GM23338 (cell line): Measurements from ENCODE around the gene GPR176. TPM values are rescaled to one million over a fixed set of nuclear protein-coding genes. Genes with fewer than 3 reads are reported as not detected.
A peak's percentile ranks its signal among the peaks of the same experiment; 100 is the strongest.

Experiments
- ATAC-seq: fragments of 200-7000 bp; cut with Tn5 transposase; 3 replicates; pipeline ENCODE4 v1.9.1; 2020
- DNase-seq: peaks from one replicate; pipeline ENCODE4 v3.0.0-alpha.2; 2015; ENCODE audit warnings: low spot score
- H2AFZ ChIP-seq: fragments of 200-600 bp; sonication (generic); 2 replicates; pipeline ENCODE4 v1.8.0; 2016; ENCODE audit warnings: antibody characterized with exemption, mild to moderate bottlenecking, moderate library complexity
- H3F3A ChIP-seq: fragments of 200-600 bp; sonication (generic); replicated peaks from 2 replicates; pipeline ENCODE4 v1.8.0; 2017; ENCODE audit warnings: antibody characterized with exemption, mixed run types, low read depth
- H3K27ac ChIP-seq: fragments of 200-600 bp; sonication (generic); 2 replicates; pipeline ENCODE4 v1.6.1; 2016; ENCODE audit warnings: low read depth
- H3K27me3 ChIP-seq: fragments of 200-600 bp; sonication (generic); 2 replicates; pipeline ENCODE4 v1.8.0; 2016; ENCODE audit warnings: mild to moderate bottlenecking, mixed run types, moderate library complexity; ENCODE audit not compliant: insufficient read depth
- H3K36me3 ChIP-seq: fragments of 200-600 bp; sonication (generic); 2 replicates; pipeline ENCODE4 v1.8.0; 2016; ENCODE audit warnings: mild to moderate bottlenecking; ENCODE audit not compliant: insufficient read depth
- H3K4me1 ChIP-seq: fragments of 200-600 bp; sonication (generic); 2 replicates; pipeline ENCODE4 v1.8.0; 2016; ENCODE audit warnings: mild to moderate bottlenecking, moderate library complexity; ENCODE audit not compliant: insufficient read depth
- H3K4me2 ChIP-seq: fragments of 200-600 bp; sonication (generic); 2 replicates; pipeline ENCODE4 v1.7.1; 2017; ENCODE audit warnings: mixed run types
- H3K4me3 ChIP-seq: fragments of 200-600 bp; sonication (generic); 2 replicates; pipeline ENCODE4 v1.6.1; 2016; ENCODE audit warnings: mixed run types
- H3K79me2 ChIP-seq: fragments of 200-600 bp; sonication (generic); replicated peaks from 2 replicates; pipeline ENCODE4 v1.8.0; 2017; ENCODE audit warnings: mild to moderate bottlenecking; ENCODE audit not compliant: insufficient read depth
- H3K9me2 ChIP-seq: fragments of 200-600 bp; sonication (generic); 2 replicates; pipeline ENCODE4 v1.8.0; 2017; ENCODE audit not compliant: insufficient read depth
- H4K20me1 ChIP-seq: fragments of 200-600 bp; sonication (generic); replicated peaks from 2 replicates; pipeline ENCODE4 v1.8.0; 2017; ENCODE audit warnings: mild to moderate bottlenecking; ENCODE audit not compliant: insufficient read depth
- H3K27ac Mint-ChIP-seq: 2 replicates; pipeline ENCODE4 v1.8.0; 2020; ENCODE audit warnings: inconsistent platforms, mild to moderate bottlenecking, moderate library complexity, mixed read lengths
- H3K27me3 Mint-ChIP-seq: 3 replicates; pipeline ENCODE4 v1.8.0; 2022; ENCODE audit warnings: low read depth, mild to moderate bottlenecking, moderate library complexity, mixed read lengths, inconsistent platforms; ENCODE audit not compliant: insufficient read depth, poor library complexity
- H3K36me3 Mint-ChIP-seq: 3 replicates; pipeline ENCODE4 v1.8.0; 2021; ENCODE audit warnings: low read depth, mild to moderate bottlenecking, inconsistent platforms, moderate library complexity, mixed read lengths
- H3K4me1 Mint-ChIP-seq: 3 replicates; pipeline ENCODE4 v1.8.0; 2020; ENCODE audit warnings: mild to moderate bottlenecking, inconsistent platforms, mixed read lengths
- H3K4me3 Mint-ChIP-seq: 3 replicates; pipeline ENCODE4 v1.8.0; 2021; ENCODE audit warnings: moderate library complexity, mild to moderate bottlenecking, inconsistent platforms, mixed read lengths
- H3K9me3 Mint-ChIP-seq: 3 replicates; pipeline ENCODE4 v1.8.0; 2020; ENCODE audit warnings: moderate library complexity, mild to moderate bottlenecking, inconsistent platforms, mixed read lengths
- JUNB ChIP-seq: IDR thresholded peaks from one replicate; pipeline ENCODE4 v1.6.1; 2016; ENCODE audit warnings: antibody characterized with exemption; ENCODE audit not compliant: unreplicated experiment
- NANOG ChIP-seq: IDR thresholded peaks from 2 replicates; pipeline ENCODE4 v1.6.1; 2016; ENCODE audit warnings: antibody characterized with exemption, borderline replicate concordance
- STAT1 ChIP-seq: IDR thresholded peaks from one replicate; pipeline ENCODE4 v1.6.1; 2016; ENCODE audit warnings: antibody characterized with exemption; ENCODE audit not compliant: unreplicated experiment
- ZNF114 ChIP-seq: fragments of 250-450 bp; sonication (Bioruptor Pico); IDR thresholded peaks from 2 replicates; pipeline ENCODE4 v1.5.0; 2020; ENCODE audit warnings: mild to moderate bottlenecking, moderate library complexity
- ZNF331 ChIP-seq: fragments of 250-450 bp; sonication (Bioruptor Pico); IDR thresholded peaks from 2 replicates; pipeline ENCODE4 v1.5.0; 2020; ENCODE audit warnings: low read depth, mild to moderate bottlenecking, moderate library complexity
- polyA plus RNA-seq: library from polyadenylated mRNA; unstranded; fragments of >200 nt; fragmentation: Nextera tagmentation; extraction: Ambion mirVana; gene quantifications from 2 replicates; pipeline ENCODE4 v1.2.1, GENCODE V29; 2016
- total RNA-seq: library from RNA; depleted of rRNA; stranded (reverse); fragments of >200 nt; shearing (Covaris generic); gene quantifications from 2 replicates; pipeline ENCODE4 v1.2.3, GENCODE V29; 2014
- TF ChIP-seq, protein P1 (sequence below): fragments of 250-450 bp; sonication (Bioruptor Pico); IDR thresholded peaks from 2 replicates; pipeline ENCODE4 v1.5.0; 2020; ENCODE audit warnings: mild to moderate bottlenecking, moderate library complexity
- TF ChIP-seq, protein P2 (sequence below): IDR thresholded peaks from one replicate; pipeline ENCODE4 v1.6.1; 2018; ENCODE audit warnings: antibody characterized with exemption; ENCODE audit not compliant: unreplicated experiment
- TF ChIP-seq, protein P3 (sequence below), 2 experiments: fragments of 200-600 bp in 1 of 2; sonication (generic) in 1 of 2; conservative IDR thresholded peaks; 2 replicates each; pipeline versions ENCODE4 v1.5.1 to v1.6.1; 2016 to 2017; ENCODE audit warnings: antibody characterized with exemption in 2 of 2, low read depth in 2 of 2, mild to moderate bottlenecking in 2 of 2, moderate library complexity in 1 of 2

The GPR176 gene
- total and polyA plus RNA-seq, 2 experiments from 2014 or later, result 60.0 to 248 TPM

DNA sequence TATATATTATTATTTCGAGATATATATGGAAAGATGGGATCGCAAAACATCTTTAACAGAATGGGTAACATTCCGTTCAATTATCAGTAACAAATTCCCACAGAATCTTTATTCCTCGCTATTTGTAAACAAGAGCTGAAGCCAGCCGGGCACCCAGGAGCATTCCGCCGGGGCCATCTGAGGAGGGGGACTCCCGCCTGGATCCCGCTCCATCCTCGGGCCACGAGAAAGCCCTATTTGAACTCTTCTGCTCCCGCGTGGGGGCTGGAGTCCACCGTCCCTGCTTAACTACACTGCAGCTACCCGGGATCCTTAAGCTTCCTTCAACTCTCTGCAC is 687 bp downstream of the GPR176 start:
- H3K79me2 ChIP-seq, result peaks cover 63% of the 10 kb centered on the region
- peak overlapping the region; percentile 89; the same call in 1 of the 2 replicates for H3K27ac Mint-ChIP-seq
- H3K27me3 Mint-ChIP-seq, result peaks cover 9% of the 10 kb centered on the region
- ATAC-seq, result peak; percentile 2; the same call in 2 of the 3 replicates
- peak overlapping the region; percentile 87 for H3K4me3 Mint-ChIP-seq
- H3K36me3 Mint-ChIP-seq, result peaks cover 49% of the 10 kb centered on the region
- H2AFZ ChIP-seq, result no peak overlapping the region
- peak overlapping the region; percentile 75 for H3K4me2 ChIP-seq
- H4K20me1 ChIP-seq, result peaks cover 10% of the 10 kb centered on the region; the same call in 1 of the 2 replicates
- peak; percentile 36 for DNase-seq
- no peak overlapping the region for H3K27ac ChIP-seq
- peak overlapping the region; percentile 71 for H3K4me3 ChIP-seq
- H3F3A ChIP-seq, result no peaks in the 10 kb centered on the region
- TF ChIP-seq NANOG (no peak), JUNB (no peak), STAT1 (no peak), ZNF331 (CRISPR knock-in tag) (no peak), ZNF114 (CRISPR knock-in tag) (no peak)
- TF ChIP-seq, protein P1, sequence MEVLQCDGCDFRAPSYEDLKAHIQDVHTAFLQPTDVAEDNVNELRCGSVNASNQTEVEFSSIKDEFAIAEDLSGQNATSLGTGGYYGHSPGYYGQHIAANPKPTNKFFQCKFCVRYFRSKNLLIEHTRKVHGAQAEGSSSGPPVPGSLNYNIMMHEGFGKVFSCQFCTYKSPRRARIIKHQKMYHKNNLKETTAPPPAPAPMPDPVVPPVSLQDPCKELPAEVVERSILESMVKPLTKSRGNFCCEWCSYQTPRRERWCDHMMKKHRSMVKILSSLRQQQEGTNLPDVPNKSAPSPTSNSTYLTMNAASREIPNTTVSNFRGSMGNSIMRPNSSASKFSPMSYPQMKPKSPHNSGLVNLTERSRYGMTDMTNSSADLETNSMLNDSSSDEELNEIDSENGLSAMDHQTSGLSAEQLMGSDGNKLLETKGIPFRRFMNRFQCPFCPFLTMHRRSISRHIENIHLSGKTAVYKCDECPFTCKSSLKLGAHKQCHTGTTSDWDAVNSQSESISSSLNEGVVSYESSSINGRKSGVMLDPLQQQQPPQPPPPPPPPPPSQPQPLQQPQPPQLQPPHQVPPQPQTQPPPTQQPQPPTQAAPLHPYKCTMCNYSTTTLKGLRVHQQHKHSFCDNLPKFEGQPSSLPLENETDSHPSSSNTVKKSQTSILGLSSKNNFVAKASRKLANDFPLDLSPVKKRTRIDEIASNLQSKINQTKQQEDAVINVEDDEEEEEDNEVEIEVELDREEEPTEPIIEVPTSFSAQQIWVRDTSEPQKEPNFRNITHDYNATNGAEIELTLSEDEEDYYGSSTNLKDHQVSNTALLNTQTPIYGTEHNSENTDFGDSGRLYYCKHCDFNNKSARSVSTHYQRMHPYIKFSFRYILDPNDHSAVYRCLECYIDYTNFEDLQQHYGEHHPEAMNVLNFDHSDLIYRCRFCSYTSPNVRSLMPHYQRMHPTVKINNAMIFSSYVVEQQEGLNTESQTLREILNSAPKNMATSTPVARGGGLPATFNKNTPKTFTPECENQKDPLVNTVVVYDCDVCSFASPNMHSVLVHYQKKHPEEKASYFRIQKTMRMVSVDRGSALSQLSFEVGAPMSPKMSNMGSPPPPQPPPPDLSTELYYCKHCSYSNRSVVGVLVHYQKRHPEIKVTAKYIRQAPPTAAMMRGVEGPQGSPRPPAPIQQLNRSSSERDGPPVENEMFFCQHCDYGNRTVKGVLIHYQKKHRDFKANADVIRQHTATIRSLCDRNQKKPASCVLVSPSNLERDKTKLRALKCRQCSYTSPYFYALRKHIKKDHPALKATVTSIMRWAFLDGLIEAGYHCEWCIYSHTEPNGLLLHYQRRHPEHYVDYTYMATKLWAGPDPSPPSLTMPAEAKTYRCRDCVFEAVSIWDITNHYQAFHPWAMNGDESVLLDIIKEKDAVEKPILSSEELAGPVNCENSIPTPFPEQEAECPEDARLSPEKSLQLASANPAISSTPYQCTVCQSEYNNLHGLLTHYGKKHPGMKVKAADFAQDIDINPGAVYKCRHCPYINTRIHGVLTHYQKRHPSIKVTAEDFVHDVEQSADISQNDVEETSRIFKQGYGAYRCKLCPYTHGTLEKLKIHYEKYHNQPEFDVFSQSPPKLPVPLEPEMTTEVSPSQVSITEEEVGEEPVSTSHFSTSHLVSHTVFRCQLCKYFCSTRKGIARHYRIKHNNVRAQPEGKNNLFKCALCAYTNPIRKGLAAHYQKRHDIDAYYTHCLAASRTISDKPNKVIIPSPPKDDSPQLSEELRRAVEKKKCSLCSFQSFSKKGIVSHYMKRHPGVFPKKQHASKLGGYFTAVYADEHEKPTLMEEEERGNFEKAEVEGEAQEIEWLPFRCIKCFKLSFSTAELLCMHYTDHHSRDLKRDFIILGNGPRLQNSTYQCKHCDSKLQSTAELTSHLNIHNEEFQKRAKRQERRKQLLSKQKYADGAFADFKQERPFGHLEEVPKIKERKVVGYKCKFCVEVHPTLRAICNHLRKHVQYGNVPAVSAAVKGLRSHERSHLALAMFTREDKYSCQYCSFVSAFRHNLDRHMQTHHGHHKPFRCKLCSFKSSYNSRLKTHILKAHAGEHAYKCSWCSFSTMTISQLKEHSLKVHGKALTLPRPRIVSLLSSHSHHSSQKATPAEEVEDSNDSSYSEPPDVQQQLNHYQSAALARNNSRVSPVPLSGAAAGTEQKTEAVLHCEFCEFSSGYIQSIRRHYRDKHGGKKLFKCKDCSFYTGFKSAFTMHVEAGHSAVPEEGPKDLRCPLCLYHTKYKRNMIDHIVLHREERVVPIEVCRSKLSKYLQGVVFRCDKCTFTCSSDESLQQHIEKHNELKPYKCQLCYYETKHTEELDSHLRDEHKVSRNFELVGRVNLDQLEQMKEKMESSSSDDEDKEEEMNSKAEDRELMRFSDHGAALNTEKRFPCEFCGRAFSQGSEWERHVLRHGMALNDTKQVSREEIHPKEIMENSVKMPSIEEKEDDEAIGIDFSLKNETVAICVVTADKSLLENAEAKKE (CRISPR knock-in tag), result no peak
- TF ChIP-seq, protein P2, sequence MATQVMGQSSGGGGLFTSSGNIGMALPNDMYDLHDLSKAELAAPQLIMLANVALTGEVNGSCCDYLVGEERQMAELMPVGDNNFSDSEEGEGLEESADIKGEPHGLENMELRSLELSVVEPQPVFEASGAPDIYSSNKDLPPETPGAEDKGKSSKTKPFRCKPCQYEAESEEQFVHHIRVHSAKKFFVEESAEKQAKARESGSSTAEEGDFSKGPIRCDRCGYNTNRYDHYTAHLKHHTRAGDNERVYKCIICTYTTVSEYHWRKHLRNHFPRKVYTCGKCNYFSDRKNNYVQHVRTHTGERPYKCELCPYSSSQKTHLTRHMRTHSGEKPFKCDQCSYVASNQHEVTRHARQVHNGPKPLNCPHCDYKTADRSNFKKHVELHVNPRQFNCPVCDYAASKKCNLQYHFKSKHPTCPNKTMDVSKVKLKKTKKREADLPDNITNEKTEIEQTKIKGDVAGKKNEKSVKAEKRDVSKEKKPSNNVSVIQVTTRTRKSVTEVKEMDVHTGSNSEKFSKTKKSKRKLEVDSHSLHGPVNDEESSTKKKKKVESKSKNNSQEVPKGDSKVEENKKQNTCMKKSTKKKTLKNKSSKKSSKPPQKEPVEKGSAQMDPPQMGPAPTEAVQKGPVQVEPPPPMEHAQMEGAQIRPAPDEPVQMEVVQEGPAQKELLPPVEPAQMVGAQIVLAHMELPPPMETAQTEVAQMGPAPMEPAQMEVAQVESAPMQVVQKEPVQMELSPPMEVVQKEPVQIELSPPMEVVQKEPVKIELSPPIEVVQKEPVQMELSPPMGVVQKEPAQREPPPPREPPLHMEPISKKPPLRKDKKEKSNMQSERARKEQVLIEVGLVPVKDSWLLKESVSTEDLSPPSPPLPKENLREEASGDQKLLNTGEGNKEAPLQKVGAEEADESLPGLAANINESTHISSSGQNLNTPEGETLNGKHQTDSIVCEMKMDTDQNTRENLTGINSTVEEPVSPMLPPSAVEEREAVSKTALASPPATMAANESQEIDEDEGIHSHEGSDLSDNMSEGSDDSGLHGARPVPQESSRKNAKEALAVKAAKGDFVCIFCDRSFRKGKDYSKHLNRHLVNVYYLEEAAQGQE, result no peak
- TF ChIP-seq, protein P3, sequence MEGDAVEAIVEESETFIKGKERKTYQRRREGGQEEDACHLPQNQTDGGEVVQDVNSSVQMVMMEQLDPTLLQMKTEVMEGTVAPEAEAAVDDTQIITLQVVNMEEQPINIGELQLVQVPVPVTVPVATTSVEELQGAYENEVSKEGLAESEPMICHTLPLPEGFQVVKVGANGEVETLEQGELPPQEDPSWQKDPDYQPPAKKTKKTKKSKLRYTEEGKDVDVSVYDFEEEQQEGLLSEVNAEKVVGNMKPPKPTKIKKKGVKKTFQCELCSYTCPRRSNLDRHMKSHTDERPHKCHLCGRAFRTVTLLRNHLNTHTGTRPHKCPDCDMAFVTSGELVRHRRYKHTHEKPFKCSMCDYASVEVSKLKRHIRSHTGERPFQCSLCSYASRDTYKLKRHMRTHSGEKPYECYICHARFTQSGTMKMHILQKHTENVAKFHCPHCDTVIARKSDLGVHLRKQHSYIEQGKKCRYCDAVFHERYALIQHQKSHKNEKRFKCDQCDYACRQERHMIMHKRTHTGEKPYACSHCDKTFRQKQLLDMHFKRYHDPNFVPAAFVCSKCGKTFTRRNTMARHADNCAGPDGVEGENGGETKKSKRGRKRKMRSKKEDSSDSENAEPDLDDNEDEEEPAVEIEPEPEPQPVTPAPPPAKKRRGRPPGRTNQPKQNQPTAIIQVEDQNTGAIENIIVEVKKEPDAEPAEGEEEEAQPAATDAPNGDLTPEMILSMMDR (conservative IDR thresholded peaks at IDR 0.05; ENCODE audit: low read depth in 2 of 2), result no peak
- no peaks in the 10 kb centered on the region for H3K27me3 ChIP-seq
- peaks cover 4% of the 10 kb centered on the region for H3K9me3 Mint-ChIP-seq
- peaks cover 25% of the 10 kb centered on the region for H3K4me1 ChIP-seq
- peaks cover 34% of the 10 kb centered on the region for H3K4me1 Mint-ChIP-seq
- H3K9me2 ChIP-seq, result no peaks in the 10 kb centered on the region
- H3K36me3 ChIP-seq, result peaks cover 6% of the 10 kb centered on the region; the same call in 1 of the 2 replicates
